HT-29 (cell line): Measurements from ENCODE around the gene B3GNT9. TPM values are rescaled to one million over a fixed set of nuclear protein-coding genes. Genes with fewer than 3 reads are reported as not detected.

Experiments used
- DNase-seq: peaks from one replicate; pipeline ENCODE4 v3.0.0-alpha.2; 2015; ENCODE audit warnings: low spot score
- total RNA-seq: library from RNA; depleted of rRNA; stranded (reverse); fragments of >200 nt; shearing (Covaris generic); gene quantifications from 2 replicates; pipeline ENCODE4 v1.2.3, GENCODE V29; 2014; rRNA removed

The B3GNT9 gene
- total RNA-seq, 1 experiment from 2014 or later, result 10.7 TPM

- DNase-seq, result no peak
Observed at GRCh38 chr16:67115639-67116038, 35.2 kb downstream of the B3GNT9 start.

- DNase-seq, result no peak
Observed at GRCh38 chr16:67114793-67115192, 36.0 kb downstream of the B3GNT9 start.

- DNase-seq, result peak; percentile 54
Observed at GRCh38 chr16:67112591-67113399, 38.0 kb downstream of the B3GNT9 start.

- no peak for DNase-seq
Observed at GRCh38 chr16:67111951-67112444, 38.8 kb downstream of the B3GNT9 start.

GRCh38 chr16:67109407-67110135, 41.2 kb downstream of the B3GNT9 start, which contains the start of gene PHAF1:
TSS of gene PHAF1 (plus strand) at chr16:67109941. CDS start at chr16:67110176, 235 bp downstream.
- DNase-seq, result peak; percentile 91

DNA sequence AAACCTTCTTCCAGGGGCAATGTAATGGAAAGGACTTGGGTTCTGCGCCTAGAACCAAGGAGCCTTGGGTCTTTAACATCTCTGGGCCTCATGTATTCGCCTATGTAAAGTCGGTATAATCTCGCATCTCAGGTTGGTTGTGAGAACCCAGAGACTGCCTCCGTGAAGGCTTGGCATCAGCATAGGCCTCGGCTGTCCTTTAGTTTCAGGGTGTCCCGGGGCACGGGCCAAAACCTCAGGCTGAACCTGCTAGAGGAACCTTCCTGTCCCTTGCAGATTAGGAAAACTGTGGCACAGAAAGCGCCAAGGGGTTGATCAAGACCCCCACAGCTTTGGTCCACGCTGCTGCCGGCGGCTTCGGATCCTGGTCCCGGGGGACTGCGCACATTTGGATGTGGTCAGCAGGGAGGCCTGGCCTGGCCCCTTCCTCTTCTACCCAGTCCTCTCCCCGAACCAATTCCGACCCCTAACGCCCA, 41.8 kb downstream of the B3GNT9 start:
- no peak for DNase-seq

GRCh38 chr16:67108489-67108888, 42.3 kb downstream of the B3GNT9 start:
- DNase-seq, result no peak

DNA sequence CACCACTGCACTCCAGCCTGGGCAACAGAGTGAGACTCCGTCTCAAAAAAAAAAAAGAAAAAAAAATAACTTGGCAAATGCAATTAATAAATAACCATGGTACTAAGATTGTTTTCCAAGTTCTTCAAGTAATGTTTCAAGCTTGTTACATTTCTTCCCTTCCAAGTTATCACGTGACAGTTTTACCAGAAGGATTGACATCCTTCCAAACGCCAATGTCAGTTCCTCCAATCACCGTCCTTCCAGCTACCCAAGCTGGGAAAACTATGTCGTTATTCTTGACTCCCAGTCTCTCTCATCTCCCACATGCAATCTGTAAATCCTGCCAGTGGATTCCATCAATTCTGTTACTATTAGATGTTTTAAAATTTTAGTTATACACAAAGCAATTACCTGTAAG, 44.9 kb downstream of the B3GNT9 start:
- no peak for DNase-seq

DNA sequence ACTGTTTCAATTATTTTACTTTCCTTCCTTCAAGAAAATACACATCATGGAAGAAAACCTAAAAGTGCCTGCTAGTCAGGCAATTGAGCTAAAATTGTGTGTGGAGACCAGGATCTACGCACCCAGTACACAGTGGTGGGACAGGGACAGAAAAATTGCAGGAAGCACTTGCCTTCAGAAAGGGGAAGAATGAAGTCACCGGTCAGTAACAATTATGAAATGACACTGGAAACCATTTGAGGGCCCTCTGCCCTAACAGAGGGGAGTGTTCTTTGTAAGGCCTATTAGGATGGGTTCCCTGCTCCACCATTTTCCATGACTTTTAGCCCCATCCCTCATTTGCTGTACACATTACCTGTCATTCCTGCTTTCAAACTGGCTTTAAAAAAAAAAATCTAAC, 45.6 kb downstream of the B3GNT9 start:
- no peak for DNase-seq

GRCh38 chr16:67104845-67105244, 46.0 kb downstream of the B3GNT9 start:
- DNase-seq, result no peak

DNA sequence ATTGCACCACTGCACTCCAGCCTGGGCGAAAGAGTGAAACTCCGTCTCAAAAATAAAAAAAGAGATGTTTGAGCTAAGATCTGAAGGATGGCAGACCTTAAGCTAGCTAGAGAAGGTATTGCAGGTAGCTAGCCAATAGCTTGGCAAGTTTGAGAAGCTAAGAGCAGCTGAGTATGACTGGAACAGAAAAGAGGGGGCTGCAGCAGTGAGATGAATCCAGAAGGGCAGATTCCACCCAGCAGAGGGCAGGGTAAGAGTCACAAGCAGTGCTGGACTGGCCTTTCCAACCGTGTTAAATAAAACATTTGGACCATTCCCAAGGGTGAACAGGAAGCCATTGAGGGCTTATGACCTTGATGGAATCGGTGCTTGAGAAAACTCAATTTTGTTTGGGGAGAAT, 46.7 kb downstream of the B3GNT9 start:
- peak; percentile 54 for DNase-seq

GRCh38 chr16:67101311-67102082, 49.3 kb downstream of the B3GNT9 start:
- no peak for DNase-seq

GRCh38 chr16:67100569-67101310, 50.1 kb downstream of the B3GNT9 start:
- DNase-seq, result peak; percentile 37

DNA sequence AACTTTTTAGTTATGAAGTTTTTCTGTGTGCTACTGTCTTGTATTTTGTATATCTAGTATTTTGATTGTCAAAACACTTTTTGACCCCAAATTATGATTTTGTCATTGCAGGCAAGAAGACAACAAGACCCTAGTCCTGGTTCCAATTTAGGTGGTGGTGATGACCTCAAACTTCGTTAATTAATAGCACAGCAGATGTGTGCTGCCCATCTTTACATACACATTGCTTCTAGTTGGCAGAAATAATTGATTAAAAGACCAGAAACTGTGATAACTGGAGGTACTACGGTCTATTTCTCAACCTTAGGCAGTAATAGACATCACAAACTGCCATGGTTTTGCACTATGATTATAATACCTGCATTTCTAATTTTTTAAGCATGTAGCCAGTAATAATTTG, 52.2 kb downstream of the B3GNT9 start:
- DNase-seq, result no peak

Other genes starting within 250 kb of the B3GNT9 start
- gene CDH16, start 232.1 kb downstream of the B3GNT9 start, total RNA-seq, result not detected in 2 replicates
- 0.08 and 1.7 TPM in 2 replicates for gene RRAD, start 225.5 kb downstream of the B3GNT9 start, total RNA-seq
- 242 and 281 TPM in 2 replicates for gene CIAO2B, start 216.6 kb downstream of the B3GNT9 start, total RNA-seq
- gene CES2, start 215.5 kb downstream of the B3GNT9 start, total RNA-seq, result 47.6 and 54.3 TPM in 2 replicates
- gene CES3, start 189.7 kb downstream of the B3GNT9 start, total RNA-seq, result 1.3 and 3.4 TPM in 2 replicates
- gene CES4A, start 162.4 kb downstream of the B3GNT9 start, total RNA-seq, result 3.0 and 5.5 TPM in 2 replicates
- gene CBFB, start 121.8 kb downstream of the B3GNT9 start, total RNA-seq, result 98.9 and 115 TPM in 2 replicates
- gene PHAF1, start 41.1 kb downstream of the B3GNT9 start, total RNA-seq, result 13.6 and 15.4 TPM in 2 replicates
- gene TRADD, start 8.9 kb upstream of the B3GNT9 start, total RNA-seq, result 33.6 and 35.4 TPM in 2 replicates
- gene FBXL8, start 9.0 kb upstream of the B3GNT9 start, total RNA-seq, result 27.7 and 34.6 TPM in 2 replicates
- 42.1 and 44.2 TPM in 2 replicates for gene HSF4, start 13.7 kb upstream of the B3GNT9 start, total RNA-seq
- gene NOL3, start 19.5 kb upstream of the B3GNT9 start, total RNA-seq, result 95.1 and 97.0 TPM in 2 replicates
- gene MATCAP1, start 33.0 kb upstream of the B3GNT9 start, total RNA-seq, result 41.4 and 41.7 TPM in 2 replicates
- gene EXOC3L1, start 39.1 kb upstream of the B3GNT9 start, total RNA-seq, result 0.29 and 0.74 TPM in 2 replicates
- 156 and 171 TPM in 2 replicates for gene E2F4, start 41.2 kb upstream of the B3GNT9 start, total RNA-seq
- gene ELMO3, start 48.1 kb upstream of the B3GNT9 start, total RNA-seq, result 55.2 and 57.4 TPM in 2 replicates
- gene TMEM208, start 76.1 kb upstream of the B3GNT9 start, total RNA-seq, result 61.2 and 67.8 TPM in 2 replicates
- gene FHOD1, start 96.5 kb upstream of the B3GNT9 start, total RNA-seq, result 49.5 and 57.7 TPM in 2 replicates
- 2.2 and 2.7 TPM in 2 replicates for gene SLC9A5, start 98.0 kb upstream of the B3GNT9 start, total RNA-seq
- gene PLEKHG4, start 128.5 kb upstream of the B3GNT9 start, total RNA-seq, result 69.5 and 71.3 TPM in 2 replicates
- not detected in 2 replicates for gene KCTD19, start 175.7 kb upstream of the B3GNT9 start, total RNA-seq
- 0.46 TPM in 1 of 2 replicates, not detected in the other for gene LRRC36, start 175.8 kb upstream of the B3GNT9 start, total RNA-seq
- gene TPPP3, start 242.5 kb upstream of the B3GNT9 start, total RNA-seq, result 70.5 and 70.9 TPM in 2 replicates